ENCODE measurements around the gene RASA2. TPM values are rescaled to one million over a fixed set of nuclear protein-coding genes. Genes with fewer than 3 reads are reported as not detected.
A peak's percentile ranks its signal among the peaks of the same experiment; 100 is the strongest.

Gene RASA2
- total RNA-seq, 4 donors from 2014 or later, result 12.0 to 45.5 (median 23.3) TPM

DNA sequence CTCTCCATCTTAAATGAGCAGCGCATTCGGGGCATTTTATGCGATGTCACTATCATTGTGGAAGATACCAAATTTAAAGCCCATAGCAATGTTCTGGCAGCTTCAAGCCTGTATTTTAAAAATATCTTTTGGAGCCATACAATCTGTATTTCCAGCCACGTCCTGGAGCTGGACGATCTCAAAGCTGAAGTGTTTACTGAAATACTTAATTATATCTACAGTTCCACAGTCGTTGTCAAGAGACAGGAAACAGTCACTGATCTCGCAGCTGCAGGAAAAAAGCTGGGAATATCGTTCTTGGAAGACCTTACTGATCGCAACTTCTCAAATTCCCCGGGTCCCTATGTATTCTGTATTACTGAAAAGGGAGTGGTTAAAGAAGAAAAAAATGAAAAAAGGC, 44.4 kb upstream of the RASA2 start:
- H3K36me3 ChIP-seq, result peaks cover 29 to 31% of the 10 kb centered on the region in 2 donors

GRCh38 chr3:141442914-141443313, 43.9 kb upstream of the RASA2 start:
- Histone ChIP-seq H3K4me1 (peaks cover 15 to 24% of the 10 kb centered on the region in 2 donors), H3K4me3 (replicated peaks in 1 of 3) (no peak overlapping the region), H3K27me3 (no peaks in the 10 kb centered on the region), H3K27ac (peak overlapping the region in 2 of 3 donors; percentile 44 to 67), H3K9me3 (no peaks in the 10 kb centered on the region), H3K36me3 (peaks cover 29 to 35% of the 10 kb centered on the region in 2 donors)
- intact Hi-C loops (cut with DNase I), result no loop called here
- WGBS, 2 donors, result 74 to 86% methylated on average over 15 of the region's 15 CpGs
- no peak for DNase-seq
- TF ChIP-seq POLR2A (IDR thresholded peaks at IDR 0.05) (no peak), CTCF (IDR thresholded peaks at IDR 0.05) (no peak)

More for the DNA sequence above, 44.4 kb upstream of the RASA2 start:
- Histone ChIP-seq H3K27me3 (no peaks in the 10 kb centered on the region), H3K9me3 (no peaks in the 10 kb centered on the region), H3K4me3 (replicated peaks in 1 of 3) (no peak overlapping the region), H3K4me1 (peaks cover 15 to 24% of the 10 kb centered on the region in 2 donors), H3K27ac (peak overlapping the region; percentile 44 to 85 (median 67))
- 69 to 76% methylated on average over 10 of the region's 10 CpGs for WGBS, 2 donors
- TF ChIP-seq POLR2A (IDR thresholded peaks at IDR 0.05), result no peak
- no peak for TF ChIP-seq CTCF (IDR thresholded peaks at IDR 0.05)
- DNase-seq, result no peak
- intact Hi-C loops (cut with DNase I), result no loop called here

DNA sequence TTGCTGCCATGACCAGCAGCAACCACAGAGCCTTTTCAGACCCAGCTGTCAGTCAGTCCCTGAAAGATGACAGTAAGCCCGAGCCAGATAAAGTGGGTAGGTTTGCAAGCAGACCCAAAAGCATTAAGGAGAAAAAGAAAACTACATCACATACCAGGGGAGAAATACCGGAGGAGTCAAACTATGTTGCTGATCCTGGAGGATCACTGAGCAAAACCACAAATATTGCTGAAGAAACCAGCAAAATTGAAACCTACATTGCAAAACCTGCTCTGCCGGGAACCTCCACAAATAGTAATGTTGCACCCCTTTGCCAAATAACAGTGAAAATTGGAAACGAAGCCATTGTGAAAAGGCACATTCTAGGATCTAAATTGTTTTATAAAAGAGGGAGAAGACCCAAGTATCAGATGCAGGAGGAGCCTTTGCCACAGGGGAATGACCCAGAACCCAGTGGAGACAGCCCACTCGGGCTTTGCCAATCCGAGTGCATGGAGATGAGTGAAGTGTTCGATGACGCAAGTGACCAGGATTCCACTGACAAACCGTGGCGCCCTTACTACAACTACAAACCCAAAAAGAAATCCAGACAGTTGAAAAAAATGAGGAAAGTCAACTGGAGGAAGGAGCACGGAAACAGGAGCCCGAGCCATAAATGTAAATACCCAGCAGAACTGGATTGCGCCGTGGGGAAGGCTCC, 42.1 kb upstream of the RASA2 start:
- Histone ChIP-seq H3K27ac (no peak overlapping the region), H3K4me3 (replicated peaks in 1 of 3) (no peak overlapping the region), H3K36me3 (peaks cover 29 to 35% of the 10 kb centered on the region in 2 donors), H3K27me3 (no peaks in the 10 kb centered on the region), H3K9me3 (no peaks in the 10 kb centered on the region), H3K4me1 (peaks cover 15 to 19% of the 10 kb centered on the region in 2 donors)
- WGBS, 2 donors, result 93% methylated on average over 14 of the region's 14 CpGs
- intact Hi-C loops (cut with DNase I), result no loop called here
- TF ChIP-seq POLR2A (IDR thresholded peaks at IDR 0.05) (no peak), CTCF (IDR thresholded peaks at IDR 0.05) (no peak)
- DNase-seq, result no peak

DNA sequence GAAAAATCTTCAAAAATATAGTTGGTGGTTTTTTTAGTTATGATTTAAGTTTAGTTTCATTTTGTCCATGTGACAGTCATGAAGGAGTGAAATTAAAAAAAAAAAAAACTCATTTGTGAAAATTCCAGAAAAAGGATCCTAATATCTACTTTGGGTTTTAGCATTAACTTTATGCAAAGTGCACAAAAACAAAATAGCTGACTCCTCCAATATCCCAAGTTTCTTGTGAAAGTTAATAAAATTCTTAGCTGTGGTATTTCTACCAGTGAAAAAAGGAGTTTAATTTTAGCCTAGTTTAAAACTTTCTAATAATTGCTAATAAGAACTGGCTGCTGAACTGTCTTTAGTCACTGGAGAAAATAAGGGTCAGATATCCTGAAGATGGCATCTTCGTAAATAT, 40.8 kb upstream of the RASA2 start:
- Histone ChIP-seq H3K36me3 (peaks cover 29 to 35% of the 10 kb centered on the region in 2 donors), H3K4me1 (peaks cover 12 to 15% of the 10 kb centered on the region in 2 donors), H3K4me3 (replicated peaks in 1 of 3) (no peak overlapping the region), H3K9me3 (no peaks in the 10 kb centered on the region), H3K27ac (no peak overlapping the region), H3K27me3 (no peaks in the 10 kb centered on the region)
- no peak for TF ChIP-seq CTCF (IDR thresholded peaks at IDR 0.05)
- no peak for TF ChIP-seq POLR2A (IDR thresholded peaks at IDR 0.05)
- 98 to 100% methylated on average over 1 of the region's 1 CpG for WGBS, 2 donors
- no peak for DNase-seq
- intact Hi-C loops (cut with DNase I), result no loop called here

DNA sequence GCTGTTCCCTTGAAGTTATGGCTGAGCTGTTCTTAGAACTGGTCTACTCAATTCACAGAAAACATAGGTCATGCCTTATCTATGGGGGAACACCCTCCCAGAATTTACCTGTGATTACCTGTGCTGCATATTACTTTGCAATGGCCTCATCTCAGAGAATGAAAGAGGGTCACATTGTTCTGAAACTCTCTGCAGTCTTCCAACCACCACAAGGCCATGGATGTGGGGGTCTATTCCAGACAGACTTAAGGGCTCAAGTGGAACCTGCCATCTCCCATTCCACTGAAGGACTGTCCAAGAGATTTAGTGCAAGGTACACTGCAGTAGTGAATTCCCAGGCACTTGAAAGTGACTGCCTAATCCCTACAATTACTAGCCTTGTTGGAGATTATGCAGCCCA, 40.1 kb upstream of the RASA2 start:
- Histone ChIP-seq H3K9me3 (no peaks in the 10 kb centered on the region), H3K27ac (no peak overlapping the region), H3K36me3 (peaks cover 29 to 35% of the 10 kb centered on the region in 2 donors), H3K27me3 (no peaks in the 10 kb centered on the region), H3K4me3 (replicated peaks in 1 of 3) (no peak overlapping the region), H3K4me1 (peaks cover 4 to 8% of the 10 kb centered on the region in 2 donors)
- TF ChIP-seq POLR2A (IDR thresholded peaks at IDR 0.05) (no peak), CTCF (IDR thresholded peaks at IDR 0.05) (no peak)
- DNase-seq, result no peak
- intact Hi-C loops (cut with DNase I), result no loop called here
